Activated CD4-positive, CD25-positive, alpha-beta regulatory T cell treated with anti-CD3 and anti-CD28 coated beads, Interleukin-2, amount 50 U/mL, for 72 hours (primary cell): ENCODE measurements around the gene GXYLT2.
"Not testable (repeated sequence)": the region's sequence is repeated elsewhere in the genome, so short reads cannot be mapped to it uniquely, and the experiment has no call there.

Experiments
- DNase-seq: peaks from one replicate; pipeline ENCODE4 v3.0.0; 2021

The GXYLT2 gene

GRCh38 chr3:72894976-72895552 lies 7.2 kb downstream of the GXYLT2 start:
- no peak for DNase-seq

- DNase-seq = no peak
These were observed 9.3 kb downstream of the GXYLT2 start for GRCh38 chr3:72896996-72897757.

- no peak for DNase-seq
These were observed 9.8 kb downstream of the GXYLT2 start for GRCh38 chr3:72897758-72898007.

DNA sequence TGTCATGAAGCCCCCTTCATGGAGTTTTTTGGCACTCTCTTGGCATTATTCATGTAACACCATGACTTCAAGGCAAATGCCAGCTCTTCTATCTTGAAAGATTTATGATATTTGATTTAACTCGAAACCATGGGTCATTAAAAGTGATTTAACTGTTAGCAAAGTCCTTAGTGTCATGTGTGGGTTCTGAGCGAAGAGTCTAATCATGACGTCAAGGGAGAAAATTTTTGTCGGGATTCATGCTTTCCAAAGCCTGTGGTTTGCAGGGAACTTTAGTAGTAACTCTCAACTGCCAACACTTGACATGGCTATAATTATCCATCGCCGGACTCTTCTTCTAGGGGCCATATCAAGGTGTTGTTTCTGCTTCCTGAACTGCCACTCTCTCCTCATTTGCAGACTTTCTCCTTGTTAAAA lies 11.5 kb downstream of the GXYLT2 start:
- DNase-seq = no peak

- no peak for DNase-seq
These were observed 12.2 kb downstream of the GXYLT2 start for GRCh38 chr3:72900048-72900447.

GRCh38 chr3:72901840-72902239 lies 14.0 kb downstream of the GXYLT2 start:
- no peak for DNase-seq

- DNase-seq = no peak
These were observed 15.2 kb downstream of the GXYLT2 start for GRCh38 chr3:72903004-72903403.

DNA sequence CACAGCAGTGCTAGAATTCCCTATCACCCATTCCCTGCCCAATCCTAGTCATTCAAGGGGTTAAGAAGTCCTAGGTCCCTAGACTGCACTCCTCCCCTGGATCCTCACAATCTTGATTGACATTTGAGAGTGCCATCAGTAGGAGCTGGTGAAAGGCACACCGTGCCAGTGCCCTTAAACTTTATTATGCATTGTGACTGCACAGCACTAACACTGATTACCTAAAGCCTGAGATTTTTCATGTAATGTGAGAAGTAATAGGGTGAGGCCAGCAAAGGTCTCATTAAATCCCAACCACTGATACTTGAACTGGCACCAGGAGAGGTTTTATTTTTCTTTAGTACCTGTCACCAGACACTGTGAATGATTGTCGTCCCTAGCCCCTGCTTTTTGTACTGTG lies 16.3 kb downstream of the GXYLT2 start:
- DNase-seq = no peak

DNA sequence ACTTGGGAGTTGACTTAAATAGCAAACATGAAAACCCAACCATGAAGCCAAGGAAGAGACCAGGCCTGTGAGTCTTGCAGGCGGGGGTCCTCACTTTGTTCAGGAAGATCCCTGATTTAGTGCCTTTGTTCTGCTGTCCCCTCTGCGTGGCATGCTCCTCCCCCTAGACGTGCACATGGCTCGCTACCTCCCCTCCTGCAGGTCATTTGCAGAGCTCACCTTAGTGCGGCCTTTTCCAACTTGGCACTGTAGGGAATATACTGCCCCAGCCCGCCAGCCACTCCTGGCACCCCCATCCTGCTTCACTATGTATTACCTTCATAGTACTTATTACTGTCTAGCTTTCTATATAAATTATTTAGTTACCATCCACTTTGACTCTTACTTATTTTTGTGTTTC lies 18.3 kb downstream of the GXYLT2 start:
- no peak for DNase-seq

GRCh38 chr3:72907131-72907711 lies 19.4 kb downstream of the GXYLT2 start:
- DNase-seq = no peak

GRCh38 chr3:72907731-72908620 lies 20.1 kb downstream of the GXYLT2 start:
- DNase-seq = no peak

DNA sequence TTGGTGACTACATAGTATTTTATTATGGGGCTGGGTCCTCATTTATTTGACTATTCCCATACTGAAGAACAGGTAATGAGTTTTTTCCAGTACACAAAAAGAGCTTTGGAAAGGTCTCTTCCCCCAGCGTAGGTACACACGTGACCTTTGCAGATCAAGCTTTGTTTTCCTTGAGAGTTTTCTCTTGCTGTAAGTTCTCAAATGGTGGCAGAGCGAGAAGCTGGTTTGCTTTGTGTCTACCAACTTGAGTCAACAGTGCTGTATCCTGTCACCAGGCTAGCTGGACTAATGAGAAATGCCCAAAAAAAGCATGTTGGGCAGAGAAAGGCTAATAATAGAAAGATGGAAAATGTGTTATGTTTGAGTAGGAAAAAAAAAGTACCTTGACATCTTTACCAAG lies 21.7 kb downstream of the GXYLT2 start:
- no peak for DNase-seq

GRCh38 chr3:72912532-72912931 lies 24.7 kb downstream of the GXYLT2 start:
- DNase-seq = no peak

DNA sequence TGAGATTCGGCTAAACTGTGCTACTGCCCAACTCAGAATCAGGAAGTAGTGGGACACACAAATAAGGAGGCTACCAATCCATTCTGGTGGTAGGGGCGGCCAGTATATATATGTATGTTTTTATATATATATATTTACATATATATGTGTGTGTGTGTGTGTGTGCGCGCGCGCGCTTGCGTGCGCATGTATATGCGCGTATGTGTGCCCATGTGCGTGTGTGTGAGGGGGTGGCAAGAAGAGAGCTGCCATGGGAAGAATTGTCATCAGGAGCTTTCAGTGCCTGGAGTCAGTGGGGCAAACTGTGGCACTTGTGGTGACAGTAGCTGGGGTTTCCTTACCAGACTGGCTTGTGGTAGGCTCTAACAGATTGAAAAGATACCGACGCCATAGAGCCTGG lies 26.5 kb downstream of the GXYLT2 start:
- DNase-seq = no peak

DNA sequence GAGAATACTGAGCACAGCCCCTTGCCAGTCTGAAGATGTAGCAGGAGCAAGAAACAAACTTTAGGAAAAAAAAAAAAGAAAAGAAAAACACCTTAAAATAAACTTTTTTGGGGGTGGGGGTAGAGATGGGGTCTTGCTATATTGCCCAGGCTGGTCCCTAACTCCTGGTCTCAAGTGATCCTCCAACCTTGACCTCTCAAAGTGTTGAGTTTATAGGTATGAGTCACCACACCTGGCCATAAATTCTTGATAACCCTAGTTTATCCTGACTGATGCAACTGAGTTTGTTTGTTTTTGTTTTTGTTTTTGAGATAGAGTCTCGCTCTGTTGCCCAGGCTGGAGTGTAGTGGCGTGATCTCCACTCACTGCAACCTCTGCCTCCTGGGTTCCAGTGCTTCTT lies 28.4 kb downstream of the GXYLT2 start:
- no peak for DNase-seq

DNA sequence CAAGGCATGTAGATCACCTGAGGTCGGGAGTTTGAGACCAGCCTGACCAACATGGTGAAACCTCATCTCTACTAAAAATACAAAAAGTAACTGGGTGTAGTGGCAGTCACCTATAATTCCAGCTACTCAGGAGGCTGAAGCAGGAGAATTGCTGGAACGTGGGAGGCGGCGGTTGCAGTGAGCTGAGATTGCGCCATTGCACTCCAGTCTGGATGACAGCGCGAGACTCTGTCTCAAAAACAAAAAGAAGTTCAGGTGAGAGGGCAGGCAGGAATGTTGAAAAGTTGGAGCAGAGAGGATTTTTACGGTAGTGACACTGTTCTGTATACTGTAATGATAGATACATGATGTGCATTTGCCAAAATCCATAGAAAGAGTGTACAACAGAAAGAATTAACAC lies 31.7 kb downstream of the GXYLT2 start:
- no peak for DNase-seq

- DNase-seq = no peak
These were observed 36.2 kb downstream of the GXYLT2 start for GRCh38 chr3:72924055-72924454.

GRCh38 chr3:72928781-72929735 lies 41.2 kb downstream of the GXYLT2 start:
- DNase-seq = not testable (repeated sequence)

DNA sequence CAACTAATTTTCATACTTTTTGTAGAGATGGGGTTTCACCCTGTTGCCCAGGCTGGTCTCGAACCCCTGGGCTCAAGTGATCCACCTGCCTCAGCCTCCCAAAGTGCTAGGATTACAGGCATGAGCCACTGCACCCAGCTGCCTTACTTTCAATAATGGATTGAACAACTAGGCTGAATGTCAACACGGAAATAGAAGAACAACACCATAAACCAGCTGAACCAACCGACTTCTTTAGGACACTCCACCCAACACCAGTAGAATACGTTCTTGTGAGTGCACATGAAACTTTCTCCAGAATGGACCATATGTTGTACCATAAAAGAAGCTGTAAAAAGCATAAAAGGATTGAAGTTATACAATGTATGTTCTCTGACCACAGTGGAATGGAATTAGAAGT lies 42.9 kb downstream of the GXYLT2 start:
- no peak for DNase-seq

DNA sequence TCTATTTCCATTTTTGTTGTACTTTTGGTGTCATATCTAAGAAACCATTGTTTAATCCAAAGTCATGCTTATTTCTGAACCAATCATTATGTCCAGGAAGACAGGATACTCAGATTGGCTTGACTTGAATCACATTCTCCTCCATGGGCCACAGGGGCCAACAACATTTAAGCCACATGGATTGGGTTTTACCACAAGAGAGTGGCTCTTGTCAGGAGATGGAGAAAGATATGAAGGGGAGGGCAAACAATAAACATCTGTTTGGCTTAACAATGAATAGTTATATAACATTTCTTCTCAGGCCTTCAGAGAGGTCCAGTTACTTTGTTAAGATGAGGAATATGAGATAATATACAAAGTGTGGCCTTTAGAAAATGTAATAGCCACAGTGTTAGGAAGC lies 44.6 kb downstream of the GXYLT2 start:
- DNase-seq = no peak

- no peak for DNase-seq
These were observed 50.8 kb downstream of the GXYLT2 start for GRCh38 chr3:72938471-72939265.

DNA sequence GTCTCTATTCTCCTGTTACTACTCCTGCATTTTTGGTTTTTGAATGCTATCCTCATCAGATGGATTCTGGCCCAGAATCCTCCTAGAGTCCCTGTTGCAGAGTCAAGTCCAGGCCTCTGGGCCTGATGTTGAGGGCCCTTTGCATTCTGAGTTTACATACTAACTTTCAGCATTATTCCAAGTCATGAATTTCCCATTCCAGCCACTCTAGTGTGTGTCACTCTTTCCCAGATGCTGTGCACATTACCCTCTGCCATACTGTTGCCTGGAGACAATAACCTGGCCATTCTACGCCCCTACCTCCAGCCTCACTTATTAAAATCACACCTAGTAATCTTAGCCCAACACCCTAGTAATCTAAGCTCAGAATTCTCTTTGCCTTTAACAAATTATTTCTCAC lies 53.4 kb downstream of the GXYLT2 start:
- DNase-seq = no peak
